Heart left ventricle (tissue), 13 donors: Measurements from ENCODE around the gene PRKACG.

Experiments
- POLR2A ChIP-seq, 2 donors: fragments of 450-650 bp; IDR thresholded peaks; one replicate each; pipeline ENCODE4 v1.6.1; 2017; ENCODE audit warnings: antibody characterized with exemption in 2 of 2, mild to moderate bottlenecking in 2 of 2, moderate library complexity in 2 of 2
- TF ChIP-seq, protein P1 (sequence below), 12 donors: fragments of 200-600 bp; sonication (generic) in 4 of 12; IDR thresholded peaks; one replicate each; pipeline versions ENCODE4 v1.5.0 to v1.8.0; 2018 to 2022; ENCODE audit warnings: antibody characterized with exemption in 12 of 12, mild to moderate bottlenecking in 5 of 12
- donor health status: ischemic (EF 13 %, LVEDD 7.1; RV severe dilation, severe dysfunction).
- donor health status: DM: no; HTN: yes; CAD: no.
- donor health status: DM: no; HTN: no; CAD: no.
- donor health status: ischemic (EF 25% LVEDD 6.9; RV normal size, moderate dysfunction).
- donor health status: ischemic (EF 25% LVEDD 5.7; RV mildly dilated, moderate dysfunction).
- donor health status: ischemic (EF 35%, LVEDD 5.7; RV mildly dilated, moderate dysfunction).
- donor health status: nonischemic (EF 11% LVEDD 7.7; RV severe dilation, severe dysfunction).
- donor health status: DM: yes; HTN: yes; CAD: no.
- donor health status: PGD.
- donor health status: ischemic (EF 29% LVEDD 5.4; RV normal size, mild dysfunction).
- donor health status: nonischemic (EF 23%, LVEDD 6.1; RV moderate dilation, normal function).

DNA sequence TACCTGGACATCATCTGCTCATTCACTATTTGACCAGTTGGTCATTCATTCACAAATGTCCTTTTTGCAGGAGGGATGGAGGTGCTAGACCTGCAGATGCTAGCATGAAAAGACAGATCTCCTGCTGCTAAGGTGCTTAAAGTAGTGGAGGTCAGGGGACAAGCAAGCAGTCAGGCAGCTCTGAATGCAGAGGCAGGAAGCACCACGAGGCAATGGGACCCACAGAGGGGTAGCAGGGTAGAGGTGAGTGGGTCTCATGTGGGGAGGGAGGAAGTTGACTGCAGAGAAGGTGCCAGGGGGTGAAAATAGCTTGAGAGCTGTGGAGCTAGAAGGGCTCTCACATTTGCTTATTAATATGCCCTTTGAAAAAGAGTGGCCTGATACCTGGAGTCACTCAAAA lies 46.9 kb upstream of the PRKACG start:
- no peak for TF ChIP-seq POLR2A (IDR thresholded peaks at IDR 0.05)
- TF ChIP-seq, protein P1, sequence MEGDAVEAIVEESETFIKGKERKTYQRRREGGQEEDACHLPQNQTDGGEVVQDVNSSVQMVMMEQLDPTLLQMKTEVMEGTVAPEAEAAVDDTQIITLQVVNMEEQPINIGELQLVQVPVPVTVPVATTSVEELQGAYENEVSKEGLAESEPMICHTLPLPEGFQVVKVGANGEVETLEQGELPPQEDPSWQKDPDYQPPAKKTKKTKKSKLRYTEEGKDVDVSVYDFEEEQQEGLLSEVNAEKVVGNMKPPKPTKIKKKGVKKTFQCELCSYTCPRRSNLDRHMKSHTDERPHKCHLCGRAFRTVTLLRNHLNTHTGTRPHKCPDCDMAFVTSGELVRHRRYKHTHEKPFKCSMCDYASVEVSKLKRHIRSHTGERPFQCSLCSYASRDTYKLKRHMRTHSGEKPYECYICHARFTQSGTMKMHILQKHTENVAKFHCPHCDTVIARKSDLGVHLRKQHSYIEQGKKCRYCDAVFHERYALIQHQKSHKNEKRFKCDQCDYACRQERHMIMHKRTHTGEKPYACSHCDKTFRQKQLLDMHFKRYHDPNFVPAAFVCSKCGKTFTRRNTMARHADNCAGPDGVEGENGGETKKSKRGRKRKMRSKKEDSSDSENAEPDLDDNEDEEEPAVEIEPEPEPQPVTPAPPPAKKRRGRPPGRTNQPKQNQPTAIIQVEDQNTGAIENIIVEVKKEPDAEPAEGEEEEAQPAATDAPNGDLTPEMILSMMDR (IDR thresholded peaks at IDR 0.05) = no peak
